AG04450 (cell line): ENCODE results near the gene ZDHHC20. TPM values are rescaled to one million over a fixed set of nuclear protein-coding genes. Genes with fewer than 3 reads are reported as not detected.

ENCODE experiments used
- CTCF ChIA-PET: fragments of 300-600, 350-600 bp; formaldehyde crosslinking; extraction: SDS; loops from one replicate; lab custom pipeline; 2022; ENCODE audit warnings: antibody characterized with exemption, inconsistent platforms; lab: Charles Lee
- POLR2A ChIA-PET: fragments of 350-600 bp; formaldehyde crosslinking; extraction: SDS; loops from one replicate; lab custom pipeline; 2021; ENCODE audit warnings: antibody characterized with exemption, inconsistent platforms; lab: Yijun Ruan, JAX
- DNase-seq: peaks from one replicate; pipeline ENCODE4 v3.0.0-alpha.2; 2011; ENCODE audit warnings: low read depth, low spot score
- H3K27ac ChIP-seq: one replicate; pipeline ENCODE4 v1.5.1; 2012; ENCODE audit warnings: low read depth, low read length, control low read depth
- H3K27me3 ChIP-seq: one replicate; pipeline ENCODE4 v1.6.0; 2012; ENCODE audit warnings: low read length; ENCODE audit not compliant: control insufficient read depth, insufficient read depth
- H3K4me3 ChIP-seq: 2 replicates; pipeline ENCODE4 v1.5.1; 2011; ENCODE audit warnings: mild to moderate bottlenecking, low read depth, low read length, control low read depth
- H3K9me3 ChIP-seq: 2 replicates; pipeline ENCODE4 v1.5.1; 2012; ENCODE audit warnings: low read length; ENCODE audit not compliant: control insufficient read depth, insufficient read depth
- polyA plus RNA-seq: library from polyadenylated mRNA; depleted of rRNA; stranded (reverse); fragments of >200 nt; gene quantifications from 2 replicates; pipeline ENCODE4 v1.2.3, GENCODE V29; 2011
- TF ChIP-seq, protein P1 (sequence below): IDR thresholded peaks from 2 replicates; pipeline ENCODE4 v1.5.1; 2011; ENCODE audit warnings: low read depth, low read length, control low read depth, inconsistent platforms

ZDHHC20 gene
- polyA plus RNA-seq, 1 experiment = 59.8 TPM

DNA sequence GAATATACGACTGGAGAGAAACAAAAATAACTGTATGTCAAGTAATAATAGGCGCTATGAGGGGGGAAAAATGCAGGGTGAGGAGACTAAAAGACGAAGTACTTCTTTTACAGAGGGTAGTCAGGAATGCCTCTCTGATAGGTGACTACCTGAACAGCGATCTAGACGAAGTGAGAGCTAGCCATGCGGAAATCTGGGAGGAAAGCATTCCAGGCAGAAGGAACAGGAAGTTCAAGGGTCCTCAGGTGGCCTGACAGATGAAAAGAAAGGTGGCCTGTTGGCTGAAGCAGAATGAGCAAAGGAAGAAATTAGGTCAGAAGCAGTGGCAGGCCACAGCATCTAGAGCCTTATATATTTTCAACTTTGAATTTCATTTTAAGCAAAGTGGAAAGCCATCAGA is 13.3 kb downstream of the ZDHHC20 start:
- TF ChIP-seq, protein P1, sequence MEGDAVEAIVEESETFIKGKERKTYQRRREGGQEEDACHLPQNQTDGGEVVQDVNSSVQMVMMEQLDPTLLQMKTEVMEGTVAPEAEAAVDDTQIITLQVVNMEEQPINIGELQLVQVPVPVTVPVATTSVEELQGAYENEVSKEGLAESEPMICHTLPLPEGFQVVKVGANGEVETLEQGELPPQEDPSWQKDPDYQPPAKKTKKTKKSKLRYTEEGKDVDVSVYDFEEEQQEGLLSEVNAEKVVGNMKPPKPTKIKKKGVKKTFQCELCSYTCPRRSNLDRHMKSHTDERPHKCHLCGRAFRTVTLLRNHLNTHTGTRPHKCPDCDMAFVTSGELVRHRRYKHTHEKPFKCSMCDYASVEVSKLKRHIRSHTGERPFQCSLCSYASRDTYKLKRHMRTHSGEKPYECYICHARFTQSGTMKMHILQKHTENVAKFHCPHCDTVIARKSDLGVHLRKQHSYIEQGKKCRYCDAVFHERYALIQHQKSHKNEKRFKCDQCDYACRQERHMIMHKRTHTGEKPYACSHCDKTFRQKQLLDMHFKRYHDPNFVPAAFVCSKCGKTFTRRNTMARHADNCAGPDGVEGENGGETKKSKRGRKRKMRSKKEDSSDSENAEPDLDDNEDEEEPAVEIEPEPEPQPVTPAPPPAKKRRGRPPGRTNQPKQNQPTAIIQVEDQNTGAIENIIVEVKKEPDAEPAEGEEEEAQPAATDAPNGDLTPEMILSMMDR = no peak
- Histone ChIP-seq H3K27ac (no peak overlapping the region), H3K27me3 (no peaks in the 10 kb centered on the region), H3K9me3 (no peaks in the 10 kb centered on the region), H3K4me3 (no peak overlapping the region)
- POLR2A ChIA-PET = no interaction called here
- DNase-seq = no peak
- CTCF ChIA-PET = no interaction called here

DNA sequence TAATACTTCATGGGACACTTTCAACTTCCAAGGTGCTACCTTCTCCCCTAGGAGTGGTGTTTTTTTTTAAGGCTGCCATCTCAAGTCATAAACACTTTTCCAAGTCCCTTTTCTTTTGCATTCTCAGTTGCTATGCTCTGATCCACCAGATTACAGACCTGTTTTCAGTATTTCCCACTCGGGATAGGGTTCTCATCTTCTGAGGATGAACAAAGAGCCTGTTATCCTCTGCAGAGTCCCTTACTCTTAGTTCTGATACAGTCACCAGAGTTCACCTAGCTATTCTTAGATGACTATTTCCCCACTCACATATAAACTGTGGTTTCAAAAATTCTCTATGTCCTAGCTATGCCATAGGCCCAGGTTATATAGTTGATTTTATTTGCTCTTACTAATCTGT is 15.9 kb downstream of the ZDHHC20 start:
- POLR2A ChIA-PET = no interaction called here
- H3K27ac ChIP-seq = no peak overlapping the region
- H3K4me3 ChIP-seq = no peak overlapping the region
- TF ChIP-seq, protein P1 = no peak
- CTCF ChIA-PET = no interaction called here
- H3K9me3 ChIP-seq = no peaks in the 10 kb centered on the region; the same call in 1 of the 2 replicates
- DNase-seq = no peak
- no peaks in the 10 kb centered on the region for H3K27me3 ChIP-seq

DNA sequence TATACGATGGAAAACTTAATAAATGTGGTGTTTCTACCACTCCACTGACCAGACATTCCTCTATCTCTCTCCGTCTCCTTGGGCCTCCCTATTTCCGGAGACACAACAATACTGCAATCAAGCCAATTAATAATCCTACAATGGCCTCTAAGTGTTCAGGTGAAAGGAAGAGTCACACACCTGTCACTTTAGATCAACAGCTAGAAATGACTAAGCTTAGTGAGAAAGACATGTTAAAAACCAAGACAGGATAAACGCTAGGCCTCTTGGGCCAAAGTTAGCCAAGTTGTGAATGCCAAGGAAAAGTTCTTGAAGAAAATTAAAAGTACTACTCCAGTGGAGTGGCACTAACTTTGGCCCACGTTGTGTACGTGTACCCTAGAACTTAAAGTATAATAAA is 22.5 kb downstream of the ZDHHC20 start:
- no peak overlapping the region for H3K4me3 ChIP-seq
- TF ChIP-seq, protein P1 = no peak
- ChIA-PET CTCF (interaction anchor here (0.6 kb wide), 1 partner anchor 10 kb away, joined by 3 read pairs; no protein-coding TSS in a partner anchor), POLR2A (no interaction called here)
- H3K27ac ChIP-seq = no peak overlapping the region
- peaks cover 6% of the 10 kb centered on the region for H3K9me3 ChIP-seq
- no peaks in the 10 kb centered on the region for H3K27me3 ChIP-seq
- no peak for DNase-seq

DNA sequence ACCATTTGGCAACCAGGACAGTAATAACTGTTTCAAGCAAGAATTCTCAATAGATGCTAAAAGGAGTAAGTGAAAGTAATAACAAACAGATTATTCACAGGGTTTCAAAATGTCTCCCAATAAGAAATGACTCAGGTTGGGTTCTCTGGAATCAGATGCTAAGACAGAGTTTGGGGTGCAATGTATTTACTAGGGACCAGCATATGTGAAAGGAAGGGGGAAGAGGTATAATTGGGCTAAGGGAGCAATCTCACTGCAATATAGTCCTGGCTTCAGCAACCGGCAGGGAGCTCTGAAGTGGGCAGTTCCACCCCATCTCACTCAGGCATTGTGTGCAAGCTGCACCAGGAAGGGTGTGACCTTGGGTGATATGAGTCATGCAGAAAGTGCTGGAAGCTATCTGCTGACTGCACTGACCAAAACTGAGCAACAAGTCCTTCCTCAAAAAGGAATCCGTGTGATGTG is 23.4 kb downstream of the ZDHHC20 start:
- DNase-seq = peak; percentile 23
- POLR2A ChIA-PET = no interaction called here
- peaks cover 6% of the 10 kb centered on the region for H3K9me3 ChIP-seq
- CTCF ChIA-PET = no interaction called here
- no peaks in the 10 kb centered on the region for H3K27me3 ChIP-seq
- no peak overlapping the region for H3K4me3 ChIP-seq
- no peak overlapping the region for H3K27ac ChIP-seq
- TF ChIP-seq, protein P1 = no peak

DNA sequence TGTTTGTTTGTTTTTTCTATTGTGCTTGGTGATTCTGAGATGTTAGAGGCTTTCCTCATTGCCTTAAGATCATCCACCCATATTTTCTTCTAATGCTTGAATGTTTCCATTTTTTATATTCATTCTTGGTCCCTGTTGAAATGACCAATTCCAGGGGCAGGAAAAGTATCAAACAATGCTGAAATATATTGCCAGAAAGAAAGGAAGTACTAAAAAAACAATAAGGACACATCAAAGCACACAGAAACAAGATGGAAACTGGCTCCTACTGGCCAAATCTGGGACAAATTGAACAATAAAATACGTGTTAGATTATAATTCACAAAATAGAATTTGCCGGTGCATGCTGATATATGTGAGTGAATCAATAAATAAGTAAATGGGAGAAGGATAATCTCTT is 23.9 kb downstream of the ZDHHC20 start:
- ChIA-PET POLR2A (no interaction called here), CTCF (no interaction called here)
- Histone ChIP-seq H3K27me3 (no peaks in the 10 kb centered on the region), H3K27ac (no peak overlapping the region), H3K4me3 (no peak overlapping the region), H3K9me3 (peaks cover 7% of the 10 kb centered on the region)
- DNase-seq = no peak
- TF ChIP-seq, protein P1 = no peak
